ENCODE measurements around the gene EIF2S1. TPM values are rescaled to one million over a fixed set of nuclear protein-coding genes. Genes with fewer than 3 reads are reported as not detected.

Gene EIF2S1
- polyA plus RNA-seq, 2 of the 4 experiments (the other 2 are of a cell fraction), result 385 to 393 TPM

DNA sequence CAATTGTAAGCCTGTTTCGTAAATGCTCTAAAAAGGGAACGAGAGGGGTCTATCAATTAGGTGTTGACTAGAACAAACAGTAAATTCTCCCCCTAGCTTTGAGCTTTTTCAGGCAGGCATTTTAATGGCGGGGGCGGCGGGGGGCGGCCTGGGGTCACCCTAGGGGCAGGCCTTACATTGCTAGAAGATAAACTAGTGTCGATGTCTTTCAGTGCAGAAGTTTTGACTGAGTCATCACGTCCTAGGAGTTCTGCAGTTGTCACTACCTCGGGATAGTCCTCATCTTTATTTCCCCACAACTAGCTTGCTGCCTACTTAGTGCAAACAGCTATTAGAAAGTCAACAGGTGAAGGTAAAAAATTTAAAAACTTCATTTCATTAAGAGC lies 2.2 kb upstream of the EIF2S1 start:
- peaks cover 32% of the 10 kb centered on the region for H3K4me1 ChIP-seq
- H3K27ac ChIP-seq, result no peak overlapping the region
- TF ChIP-seq RNF2 (IDR thresholded peaks at IDR 0.05; ENCODE audit: borderline replicate concordance, low read depth) (no peak), CEBPB (IDR thresholded peaks at IDR 0.05) (no peak), RFX5 (IDR thresholded peaks at IDR 0.05) (no peak), EP300 (IDR thresholded peaks at IDR 0.05) (no peak), CBX2 (IDR thresholded peaks at IDR 0.05; ENCODE audit: borderline replicate concordance, low read depth) (no peak), MAFK (IDR thresholded peaks at IDR 0.05; ENCODE audit: partially characterized antibody) (no peak), POLR2AphosphoS2 (conservative IDR thresholded peaks at IDR 0.05; ENCODE audit: low read length) (no peak), FOSL2 (IDR thresholded peaks at IDR 0.05) (no peak), FOSL2 (CRISPR knock-in tag; IDR thresholded peaks at IDR 0.05) (no peak), POLR2A (IDR thresholded peaks at IDR 0.05; ENCODE audit: low read length) (no peak), TP53 (CRISPR knock-in tag; IDR thresholded peaks at IDR 0.05) (no peak), JUNB (IDR thresholded peaks at IDR 0.05) (no peak), JUN (IDR thresholded peaks at IDR 0.05) (no peak), SMC3 (IDR thresholded peaks at IDR 0.05) (no peak)
- TF ChIP-seq, protein P1, sequence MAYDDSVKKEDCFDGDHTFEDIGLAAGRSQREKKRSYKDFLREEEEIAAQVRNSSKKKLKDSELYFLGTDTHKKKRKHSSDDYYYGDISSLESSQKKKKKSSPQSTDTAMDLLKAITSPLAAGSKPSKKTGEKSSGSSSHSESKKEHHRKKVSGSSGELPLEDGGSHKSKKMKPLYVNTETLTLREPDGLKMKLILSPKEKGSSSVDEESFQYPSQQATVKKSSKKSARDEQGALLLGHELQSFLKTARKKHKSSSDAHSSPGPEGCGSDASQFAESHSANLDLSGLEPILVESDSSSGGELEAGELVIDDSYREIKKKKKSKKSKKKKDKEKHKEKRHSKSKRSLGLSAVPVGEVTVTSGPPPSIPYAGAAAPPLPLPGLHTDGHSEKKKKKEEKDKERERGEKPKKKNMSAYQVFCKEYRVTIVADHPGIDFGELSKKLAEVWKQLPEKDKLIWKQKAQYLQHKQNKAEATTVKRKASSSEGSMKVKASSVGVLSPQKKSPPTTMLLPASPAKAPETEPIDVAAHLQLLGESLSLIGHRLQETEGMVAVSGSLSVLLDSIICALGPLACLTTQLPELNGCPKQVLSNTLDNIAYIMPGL (CRISPR knock-in tag; IDR thresholded peaks at IDR 0.05; ENCODE audit: borderline replicate concordance), result no peak
- TF ChIP-seq, protein P2, sequence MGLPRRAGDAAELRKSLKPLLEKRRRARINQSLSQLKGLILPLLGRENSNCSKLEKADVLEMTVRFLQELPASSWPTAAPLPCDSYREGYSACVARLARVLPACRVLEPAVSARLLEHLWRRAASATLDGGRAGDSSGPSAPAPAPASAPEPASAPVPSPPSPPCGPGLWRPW (IDR thresholded peaks at IDR 0.05), result no peak
- TF ChIP-seq, protein P3, sequence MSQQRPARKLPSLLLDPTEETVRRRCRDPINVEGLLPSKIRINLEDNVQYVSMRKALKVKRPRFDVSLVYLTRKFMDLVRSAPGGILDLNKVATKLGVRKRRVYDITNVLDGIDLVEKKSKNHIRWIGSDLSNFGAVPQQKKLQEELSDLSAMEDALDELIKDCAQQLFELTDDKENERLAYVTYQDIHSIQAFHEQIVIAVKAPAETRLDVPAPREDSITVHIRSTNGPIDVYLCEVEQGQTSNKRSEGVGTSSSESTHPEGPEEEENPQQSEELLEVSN (IDR thresholded peaks at IDR 0.05; ENCODE audit: borderline replicate concordance, low read depth), result no peak
- TF ChIP-seq, protein P4, sequence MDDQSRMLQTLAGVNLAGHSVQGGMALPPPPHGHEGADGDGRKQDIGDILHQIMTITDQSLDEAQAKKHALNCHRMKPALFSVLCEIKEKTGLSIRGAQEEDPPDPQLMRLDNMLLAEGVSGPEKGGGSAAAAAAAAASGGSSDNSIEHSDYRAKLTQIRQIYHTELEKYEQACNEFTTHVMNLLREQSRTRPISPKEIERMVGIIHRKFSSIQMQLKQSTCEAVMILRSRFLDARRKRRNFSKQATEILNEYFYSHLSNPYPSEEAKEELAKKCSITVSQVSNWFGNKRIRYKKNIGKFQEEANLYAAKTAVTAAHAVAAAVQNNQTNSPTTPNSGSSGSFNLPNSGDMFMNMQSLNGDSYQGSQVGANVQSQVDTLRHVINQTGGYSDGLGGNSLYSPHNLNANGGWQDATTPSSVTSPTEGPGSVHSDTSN (IDR thresholded peaks at IDR 0.05), result no peak
- TF ChIP-seq, protein P5, sequence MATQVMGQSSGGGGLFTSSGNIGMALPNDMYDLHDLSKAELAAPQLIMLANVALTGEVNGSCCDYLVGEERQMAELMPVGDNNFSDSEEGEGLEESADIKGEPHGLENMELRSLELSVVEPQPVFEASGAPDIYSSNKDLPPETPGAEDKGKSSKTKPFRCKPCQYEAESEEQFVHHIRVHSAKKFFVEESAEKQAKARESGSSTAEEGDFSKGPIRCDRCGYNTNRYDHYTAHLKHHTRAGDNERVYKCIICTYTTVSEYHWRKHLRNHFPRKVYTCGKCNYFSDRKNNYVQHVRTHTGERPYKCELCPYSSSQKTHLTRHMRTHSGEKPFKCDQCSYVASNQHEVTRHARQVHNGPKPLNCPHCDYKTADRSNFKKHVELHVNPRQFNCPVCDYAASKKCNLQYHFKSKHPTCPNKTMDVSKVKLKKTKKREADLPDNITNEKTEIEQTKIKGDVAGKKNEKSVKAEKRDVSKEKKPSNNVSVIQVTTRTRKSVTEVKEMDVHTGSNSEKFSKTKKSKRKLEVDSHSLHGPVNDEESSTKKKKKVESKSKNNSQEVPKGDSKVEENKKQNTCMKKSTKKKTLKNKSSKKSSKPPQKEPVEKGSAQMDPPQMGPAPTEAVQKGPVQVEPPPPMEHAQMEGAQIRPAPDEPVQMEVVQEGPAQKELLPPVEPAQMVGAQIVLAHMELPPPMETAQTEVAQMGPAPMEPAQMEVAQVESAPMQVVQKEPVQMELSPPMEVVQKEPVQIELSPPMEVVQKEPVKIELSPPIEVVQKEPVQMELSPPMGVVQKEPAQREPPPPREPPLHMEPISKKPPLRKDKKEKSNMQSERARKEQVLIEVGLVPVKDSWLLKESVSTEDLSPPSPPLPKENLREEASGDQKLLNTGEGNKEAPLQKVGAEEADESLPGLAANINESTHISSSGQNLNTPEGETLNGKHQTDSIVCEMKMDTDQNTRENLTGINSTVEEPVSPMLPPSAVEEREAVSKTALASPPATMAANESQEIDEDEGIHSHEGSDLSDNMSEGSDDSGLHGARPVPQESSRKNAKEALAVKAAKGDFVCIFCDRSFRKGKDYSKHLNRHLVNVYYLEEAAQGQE (IDR thresholded peaks at IDR 0.05), result no peak
- TF ChIP-seq, protein P6, sequence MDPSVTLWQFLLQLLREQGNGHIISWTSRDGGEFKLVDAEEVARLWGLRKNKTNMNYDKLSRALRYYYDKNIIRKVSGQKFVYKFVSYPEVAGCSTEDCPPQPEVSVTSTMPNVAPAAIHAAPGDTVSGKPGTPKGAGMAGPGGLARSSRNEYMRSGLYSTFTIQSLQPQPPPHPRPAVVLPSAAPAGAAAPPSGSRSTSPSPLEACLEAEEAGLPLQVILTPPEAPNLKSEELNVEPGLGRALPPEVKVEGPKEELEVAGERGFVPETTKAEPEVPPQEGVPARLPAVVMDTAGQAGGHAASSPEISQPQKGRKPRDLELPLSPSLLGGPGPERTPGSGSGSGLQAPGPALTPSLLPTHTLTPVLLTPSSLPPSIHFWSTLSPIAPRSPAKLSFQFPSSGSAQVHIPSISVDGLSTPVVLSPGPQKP (IDR thresholded peaks at IDR 0.05; ENCODE audit: low read depth, low read length), result no peak
- TF ChIP-seq, protein P7, sequence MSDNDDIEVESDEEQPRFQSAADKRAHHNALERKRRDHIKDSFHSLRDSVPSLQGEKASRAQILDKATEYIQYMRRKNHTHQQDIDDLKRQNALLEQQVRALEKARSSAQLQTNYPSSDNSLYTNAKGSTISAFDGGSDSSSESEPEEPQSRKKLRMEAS (IDR thresholded peaks at IDR 0.05), result no peak
- DNase-seq (ENCODE audit: low read depth in 1 of 2, low spot score in 1 of 2) (no peak), FAIRE-seq (no peak), ATAC-seq (no peak)
- ChIA-PET CTCF (interaction anchor here (0.9 kb wide), 1 partner anchor 193 kb away, joined by 3 read pairs; no protein-coding TSS in a partner anchor), POLR2A (no interaction called here)
- no peaks in the 10 kb centered on the region for H3K9me3 ChIP-seq
- peak overlapping the region; percentile 94 for H3K4me2 ChIP-seq
- 50% methylated on average over 9 of the region's 9 CpGs for WGBS (ENCODE audit: missing lambda C conversion rate)
- no peak overlapping the region for H3K4me3 ChIP-seq

Data from A549 (cell line).